ENCODE data around the gene SAMD15.

Gene SAMD15

DNA sequence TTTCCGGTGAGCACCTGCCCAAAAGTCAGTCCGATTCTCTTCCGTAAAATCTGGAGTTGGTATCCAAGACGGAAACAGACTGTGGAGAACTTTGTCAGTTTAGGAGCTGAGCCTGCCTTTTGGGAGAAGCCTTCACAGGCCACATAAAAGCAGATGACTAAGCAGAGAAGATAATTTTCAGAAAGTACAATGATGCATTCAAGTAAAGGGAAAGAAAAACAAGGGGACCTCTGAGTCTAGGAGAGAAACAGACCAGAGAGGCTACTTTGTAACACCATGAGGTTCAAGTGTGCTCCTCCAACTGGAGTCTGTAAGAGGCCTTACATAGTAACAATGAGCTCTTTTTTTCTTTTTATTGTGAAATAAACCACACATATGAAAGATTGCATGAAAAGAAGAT, 21.4 kb upstream of the SAMD15 start:
- H3K4me3 Mint-ChIP-seq, result no peak overlapping the region

GRCh38 chr14:77356899-77357298, 20.3 kb upstream of the SAMD15 start:
- H3K36me3 Mint-ChIP-seq, result peaks cover 12% of the 10 kb centered on the region
- H3K9me3 Mint-ChIP-seq, result peaks cover 1% of the 10 kb centered on the region
- peaks cover 28% of the 10 kb centered on the region for H3K4me1 Mint-ChIP-seq
- no peak overlapping the region for H3K27ac Mint-ChIP-seq
- H3K27me3 Mint-ChIP-seq, result no peaks in the 10 kb centered on the region
- H3K4me3 Mint-ChIP-seq, result no peak overlapping the region
- ATAC-seq (ENCODE audit: low read depth) (no peak), DNase-seq (ENCODE audit: low spot score in 2 of 2) (no peak)

More for the DNA sequence above, 21.4 kb upstream of the SAMD15 start:
- peaks cover 6% of the 10 kb centered on the region for H3K36me3 Mint-ChIP-seq
- DNase-seq (ENCODE audit: low spot score in 2 of 2) (no peak), ATAC-seq (ENCODE audit: low read depth) (no peak)
- no peaks in the 10 kb centered on the region for H3K9me3 Mint-ChIP-seq
- no peaks in the 10 kb centered on the region for H3K27me3 Mint-ChIP-seq
- H3K27ac Mint-ChIP-seq, result no peak overlapping the region
- peaks cover 18% of the 10 kb centered on the region for H3K4me1 Mint-ChIP-seq

DNA sequence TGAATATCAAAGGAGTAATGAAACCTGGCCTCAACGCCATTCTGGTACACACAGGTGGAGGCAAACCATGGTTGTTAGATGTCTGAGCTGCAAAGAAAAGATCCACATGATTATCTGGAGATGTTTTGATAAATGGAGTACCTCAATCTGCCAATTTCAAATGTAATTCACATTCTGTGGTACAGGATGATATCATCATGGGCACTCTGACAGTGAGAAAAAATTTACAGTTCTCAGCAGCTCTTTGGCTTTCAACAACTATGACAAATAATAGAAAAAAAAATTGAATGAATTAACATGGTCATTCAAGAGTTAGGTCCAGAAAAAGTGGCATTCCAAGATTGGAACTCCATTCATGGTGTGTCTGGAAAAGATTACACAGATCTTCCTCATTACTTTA, 17.6 kb upstream of the SAMD15 start:
- Mint-ChIP-seq H3K27me3 (no peaks in the 10 kb centered on the region), H3K36me3 (peaks cover 14% of the 10 kb centered on the region), H3K27ac (no peak overlapping the region), H3K4me3 (no peak overlapping the region), H3K4me1 (peaks cover 42% of the 10 kb centered on the region), H3K9me3 (peaks cover 3% of the 10 kb centered on the region)
- DNase-seq (ENCODE audit: low spot score in 2 of 2) (no peak), ATAC-seq (ENCODE audit: low read depth) (no peak)

DNA sequence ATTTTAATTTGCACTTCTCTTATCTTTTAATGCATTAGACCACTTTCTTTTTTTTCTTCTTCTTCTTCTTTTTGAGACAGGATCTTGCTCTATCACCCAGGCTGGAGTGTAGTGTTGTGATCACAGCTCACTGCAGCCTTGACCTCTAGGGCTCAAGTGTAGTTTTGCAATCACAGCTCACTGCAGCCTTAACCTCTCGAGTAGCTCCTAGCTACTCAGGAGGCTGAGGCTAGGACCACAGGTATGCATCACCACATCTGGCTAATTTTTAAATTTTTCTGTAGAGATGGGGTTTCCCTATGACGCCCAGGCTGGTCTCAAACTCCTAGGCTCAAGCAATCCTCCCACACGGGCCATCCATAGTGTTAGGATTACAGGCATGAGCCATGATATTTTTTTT, 13.0 kb upstream of the SAMD15 start:
- Mint-ChIP-seq H3K36me3 (peaks cover 18% of the 10 kb centered on the region), H3K4me3 (no peak overlapping the region), H3K27ac (no peak overlapping the region), H3K27me3 (no peaks in the 10 kb centered on the region), H3K9me3 (peaks cover 3% of the 10 kb centered on the region), H3K4me1 (peaks cover 56% of the 10 kb centered on the region)
- DNase-seq (ENCODE audit: low spot score in 2 of 2) (no peak), ATAC-seq (ENCODE audit: low read depth) (no peak)

DNA sequence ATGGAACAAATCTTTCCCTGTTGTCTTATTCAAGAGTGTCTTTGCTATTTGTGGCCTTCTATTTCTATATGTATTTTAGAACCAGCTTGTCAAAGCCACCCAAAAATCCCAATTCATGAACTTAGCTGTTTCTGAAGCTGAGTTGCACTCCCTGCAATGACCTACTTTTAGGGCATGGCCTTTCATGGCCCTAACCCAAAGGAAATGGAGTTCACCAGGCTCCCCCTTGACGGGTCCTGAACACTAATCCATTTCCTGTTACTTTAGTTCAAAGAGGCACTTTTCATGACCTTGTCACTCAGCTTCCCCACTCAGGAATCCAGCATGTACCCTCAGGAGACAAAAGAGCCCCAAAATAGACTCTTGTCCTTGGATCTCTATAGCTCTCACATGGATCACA, 7.9 kb upstream of the SAMD15 start:
- Mint-ChIP-seq H3K9me3 (no peaks in the 10 kb centered on the region), H3K36me3 (peaks cover 10% of the 10 kb centered on the region), H3K27ac (peak overlapping the region; percentile 59), H3K4me1 (peaks cover 40% of the 10 kb centered on the region), H3K4me3 (no peak overlapping the region), H3K27me3 (no peaks in the 10 kb centered on the region)
- DNase-seq (ENCODE audit: low spot score in 2 of 2) (no peak), ATAC-seq (ENCODE audit: low read depth) (no peak)

DNA sequence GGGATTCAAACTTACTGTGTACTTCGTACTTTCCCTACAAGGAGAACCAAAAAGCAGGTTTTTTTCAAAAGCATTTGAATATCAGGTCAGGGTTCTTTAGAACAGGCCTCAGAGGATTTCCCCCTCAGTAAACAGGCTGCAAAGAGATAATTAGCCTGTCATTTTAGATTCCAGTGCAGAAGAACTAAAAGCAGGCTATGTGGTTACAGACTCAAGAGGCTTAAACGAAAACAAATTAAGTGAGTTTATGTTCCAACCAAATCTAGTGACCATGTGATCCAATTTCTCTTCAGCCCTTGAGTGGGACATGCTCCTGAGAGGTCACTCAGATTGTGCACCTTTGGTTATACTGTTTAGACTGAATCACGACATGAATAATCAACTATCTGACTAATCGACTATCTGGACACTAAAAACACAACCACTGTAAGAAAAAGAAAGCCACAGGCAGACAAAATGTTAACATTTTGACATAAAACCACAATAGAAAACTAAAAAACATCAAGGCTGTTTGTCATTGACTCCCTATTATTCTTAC, 4.8 kb upstream of the SAMD15 start:
- Mint-ChIP-seq H3K27ac (no peak overlapping the region), H3K9me3 (no peaks in the 10 kb centered on the region), H3K4me1 (peaks cover 40% of the 10 kb centered on the region), H3K4me3 (peak overlapping the region; percentile 70), H3K36me3 (peaks cover 7% of the 10 kb centered on the region), H3K27me3 (no peaks in the 10 kb centered on the region)
- ATAC-seq (ENCODE audit: low read depth) (peak; percentile 61), DNase-seq (ENCODE audit: low spot score in 2 of 2) (peak; percentile 18 to 53)

DNA sequence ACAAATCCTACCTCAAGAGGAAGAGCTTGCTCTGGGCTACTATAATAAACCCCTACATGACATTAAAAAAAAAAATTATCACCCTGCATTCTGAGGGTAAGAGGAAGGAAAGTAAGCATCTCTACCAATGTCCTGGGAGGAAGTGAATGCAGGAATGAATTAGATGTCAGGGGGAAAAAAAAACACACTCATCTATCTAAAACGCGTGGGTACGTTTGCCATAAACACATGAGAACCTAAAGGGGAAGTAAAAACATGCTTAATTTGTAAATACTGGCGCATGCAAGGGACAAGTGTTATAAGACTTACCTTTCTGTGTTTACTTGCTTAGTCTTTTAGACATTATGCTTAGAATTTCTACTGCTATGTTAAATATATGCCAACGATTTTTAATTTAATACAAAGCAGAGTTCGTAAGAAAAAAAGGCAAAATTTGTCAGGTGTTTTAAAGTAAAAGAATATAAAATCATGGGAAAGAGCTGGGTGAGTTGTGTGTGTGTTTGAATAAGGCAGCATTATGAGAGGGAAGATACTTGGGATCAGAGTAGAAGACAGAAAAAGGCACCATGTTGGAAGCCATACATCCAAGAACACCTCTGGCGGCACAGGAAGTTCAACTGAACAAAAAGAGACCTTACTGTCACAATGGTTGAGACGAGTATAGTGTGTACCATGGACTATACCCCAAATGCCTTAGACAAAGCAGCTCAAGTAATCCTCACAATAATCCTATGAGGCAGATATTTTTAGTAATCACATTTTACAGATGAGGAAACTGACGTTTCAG, 1.8 kb upstream of the SAMD15 start:
- peak overlapping the region; percentile 98 for H3K4me3 Mint-ChIP-seq
- H3K36me3 Mint-ChIP-seq, result peaks cover 3% of the 10 kb centered on the region
- no peak overlapping the region for H3K27ac Mint-ChIP-seq

DNA sequence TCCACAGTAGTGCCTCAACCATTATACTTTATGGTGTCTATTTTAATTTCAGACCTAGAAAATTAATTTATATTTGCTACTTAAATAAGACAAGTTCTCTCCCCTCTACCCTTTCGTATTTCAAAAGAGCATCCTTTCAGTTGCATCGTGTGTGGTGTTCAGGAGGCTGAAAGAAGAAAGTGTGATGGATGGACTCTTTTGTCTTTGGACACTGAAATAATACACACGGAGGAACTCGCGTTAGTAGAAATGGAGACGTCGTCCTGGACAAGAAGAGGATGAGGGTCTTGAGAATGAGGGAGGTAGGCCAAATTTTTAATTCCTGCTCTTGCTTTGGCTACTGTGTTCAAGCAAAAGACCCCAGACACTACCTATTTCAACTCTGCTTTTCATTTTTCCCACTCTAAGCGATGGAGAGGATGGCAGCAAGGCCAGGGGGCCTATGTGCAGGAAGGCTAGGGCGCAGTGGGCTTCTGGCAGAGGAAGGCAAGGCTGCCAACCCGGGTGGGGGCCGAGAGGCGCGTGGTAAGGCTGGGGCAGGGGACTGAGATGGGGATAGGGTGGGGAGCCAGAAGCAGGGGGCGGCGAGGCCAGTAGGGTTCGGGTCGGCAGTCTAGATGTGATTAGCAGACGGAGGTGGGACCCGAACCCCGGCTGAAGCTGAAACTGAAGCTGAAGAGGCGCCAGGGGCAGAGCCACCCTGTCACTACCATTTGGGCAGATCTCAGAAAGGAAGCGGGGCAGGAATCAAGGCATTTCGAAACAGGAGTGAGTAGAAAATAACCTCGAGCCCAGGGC, 1.0 kb upstream of the SAMD15 start:
- Mint-ChIP-seq H3K4me1 (peaks cover 35% of the 10 kb centered on the region), H3K36me3 (peaks cover 3% of the 10 kb centered on the region), H3K9me3 (no peaks in the 10 kb centered on the region), H3K4me3 (peak overlapping the region; percentile 98), H3K27ac (no peak overlapping the region), H3K27me3 (no peaks in the 10 kb centered on the region)
- DNase-seq (ENCODE audit: low spot score in 2 of 2), result peak in 1 of 2 donors; percentile 34
- ATAC-seq (ENCODE audit: low read depth), result peak; percentile 4

More for the DNA sequence above, 1.8 kb upstream of the SAMD15 start:
- H3K4me1 Mint-ChIP-seq, result peaks cover 35% of the 10 kb centered on the region
- H3K27me3 Mint-ChIP-seq, result no peaks in the 10 kb centered on the region
- ATAC-seq (ENCODE audit: low read depth) (no peak), DNase-seq (ENCODE audit: low spot score in 2 of 2) (no peak)
- H3K9me3 Mint-ChIP-seq, result no peaks in the 10 kb centered on the region

- H3K9me3 Mint-ChIP-seq, result no peaks in the 10 kb centered on the region
- no peaks in the 10 kb centered on the region for H3K27me3 Mint-ChIP-seq
- H3K27ac Mint-ChIP-seq, result no peak overlapping the region
- peaks cover 30% of the 10 kb centered on the region for H3K4me1 Mint-ChIP-seq
- peaks cover 3% of the 10 kb centered on the region for H3K36me3 Mint-ChIP-seq
- no peak for DNase-seq (ENCODE audit: low spot score in 2 of 2)
- peak; percentile 0 for ATAC-seq (ENCODE audit: low read depth)
- H3K4me3 Mint-ChIP-seq, result no peak overlapping the region
Measured at GRCh38 chr14:77377502-77377844, 294 bp downstream of the SAMD15 start.

GRCh38 chr14:77378701-77379100, 1.5 kb downstream of the SAMD15 start:
- H3K27me3 Mint-ChIP-seq, result no peaks in the 10 kb centered on the region
- H3K36me3 Mint-ChIP-seq, result peaks cover 3% of the 10 kb centered on the region
- no peak overlapping the region for H3K4me3 Mint-ChIP-seq
- no peak for ATAC-seq (ENCODE audit: low read depth)
- H3K4me1 Mint-ChIP-seq, result peaks cover 23% of the 10 kb centered on the region
- no peak for DNase-seq (ENCODE audit: low spot score in 2 of 2)
- no peak overlapping the region for H3K27ac Mint-ChIP-seq
- no peaks in the 10 kb centered on the region for H3K9me3 Mint-ChIP-seq

- DNase-seq (ENCODE audit: low spot score in 2 of 2) (no peak), ATAC-seq (ENCODE audit: low read depth) (no peak)
- H3K4me1 Mint-ChIP-seq, result no peaks in the 10 kb centered on the region
- no peaks in the 10 kb centered on the region for H3K27me3 Mint-ChIP-seq
- H3K4me3 Mint-ChIP-seq, result no peak overlapping the region
- no peaks in the 10 kb centered on the region for H3K36me3 Mint-ChIP-seq
- H3K27ac Mint-ChIP-seq, result no peak overlapping the region
- H3K9me3 Mint-ChIP-seq, result no peaks in the 10 kb centered on the region
Measured at GRCh38 chr14:77390188-77390587, 13.0 kb downstream of the SAMD15 start.

- Mint-ChIP-seq H3K27ac (no peak overlapping the region), H3K36me3 (peaks cover 12% of the 10 kb centered on the region), H3K9me3 (no peaks in the 10 kb centered on the region), H3K4me3 (no peak overlapping the region), H3K4me1 (no peaks in the 10 kb centered on the region), H3K27me3 (no peaks in the 10 kb centered on the region)
- no peak for ATAC-seq (ENCODE audit: low read depth)
- DNase-seq (ENCODE audit: low spot score in 2 of 2), result no peak
Measured at GRCh38 chr14:77400216-77400615, 23.0 kb downstream of the SAMD15 start.

GRCh38 chr14:77403768-77404167, 26.6 kb downstream of the SAMD15 start:
- Mint-ChIP-seq H3K4me1 (no peaks in the 10 kb centered on the region), H3K27me3 (no peaks in the 10 kb centered on the region), H3K4me3 (no peak overlapping the region), H3K36me3 (peaks cover 7% of the 10 kb centered on the region), H3K9me3 (no peaks in the 10 kb centered on the region), H3K27ac (no peak overlapping the region)
- DNase-seq (ENCODE audit: low spot score in 2 of 2) (no peak), ATAC-seq (ENCODE audit: low read depth) (no peak)

DNA sequence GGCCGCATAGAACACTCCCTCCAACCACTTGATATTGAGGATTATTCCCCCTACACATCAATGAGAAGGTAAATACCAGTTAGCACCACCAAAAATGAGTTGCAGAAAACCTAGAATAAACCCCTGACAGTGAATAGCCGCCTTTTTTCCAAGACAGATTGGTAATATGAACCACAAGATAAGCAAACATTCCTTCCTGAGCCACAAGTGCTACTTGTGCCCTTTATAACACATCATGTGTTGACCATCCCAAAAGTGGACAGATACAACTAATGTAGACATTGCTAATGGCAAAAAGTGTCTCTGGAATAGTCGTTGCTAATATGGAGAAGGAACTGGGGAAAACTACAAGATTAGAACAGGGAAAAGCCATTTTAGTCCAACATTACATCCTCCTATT, 28.9 kb downstream of the SAMD15 start:
- Mint-ChIP-seq H3K4me3 (no peak overlapping the region), H3K27me3 (no peaks in the 10 kb centered on the region), H3K4me1 (no peaks in the 10 kb centered on the region), H3K9me3 (no peaks in the 10 kb centered on the region), H3K36me3 (peaks cover 3% of the 10 kb centered on the region), H3K27ac (no peak overlapping the region)
- ATAC-seq (ENCODE audit: low read depth), result no peak
- no peak for DNase-seq (ENCODE audit: low spot score in 2 of 2)

Measured in memory B cell (primary cell).